ENCODE measurements around the gene ABHD6. TPM values are rescaled to one million over a fixed set of nuclear protein-coding genes. Genes with fewer than 3 reads are reported as not detected.
A peak's percentile ranks its signal among the peaks of the same experiment; 100 is the strongest.

The ABHD6 gene
- total RNA-seq, 1 donor from 2014 or later: 48.7 TPM

DNA sequence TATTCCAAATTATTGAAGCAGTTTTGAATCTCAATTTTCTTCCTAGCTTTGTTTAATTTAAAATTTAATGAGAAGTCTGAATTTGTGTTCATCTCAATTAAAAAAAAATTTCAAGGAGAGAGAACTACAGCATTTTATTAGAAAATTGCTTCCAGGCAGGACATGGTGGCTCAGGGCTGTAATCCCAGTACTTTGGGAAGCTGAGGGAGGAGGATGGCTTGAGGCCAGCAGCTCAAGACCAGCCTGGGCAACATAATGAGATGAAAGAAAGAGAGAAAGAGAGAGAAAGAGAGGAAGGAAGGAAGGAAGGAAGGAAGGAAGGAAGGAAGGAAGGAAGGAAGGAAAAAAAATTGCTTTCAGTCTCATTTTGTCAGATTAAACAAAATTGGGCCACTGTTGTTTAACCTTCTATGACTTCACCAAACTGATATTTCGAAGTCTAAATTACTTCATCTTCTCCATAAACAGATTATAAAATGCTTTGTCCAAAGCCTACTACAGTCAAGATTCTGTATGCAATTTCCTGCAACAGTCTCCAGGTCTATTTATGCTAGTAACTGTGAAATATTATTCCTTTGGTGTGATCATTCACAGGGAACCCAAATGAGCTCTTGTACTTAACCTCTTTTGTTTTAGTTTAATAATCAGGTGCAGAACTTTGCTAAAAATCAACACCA is 6.6 kb upstream of the ABHD6 start:
- Mint-ChIP-seq H3K4me1 (peaks cover 57% of the 10 kb centered on the region), H3K27ac (peak overlapping the region; percentile 81), H3K36me3 (ENCODE audit: low read depth) (no peaks in the 10 kb centered on the region), H3K9me3 (no peaks in the 10 kb centered on the region), H3K27me3 (no peaks in the 10 kb centered on the region), H3K4me3 (no peak overlapping the region)
- ATAC-seq (ENCODE audit: low read depth) (no peak), DNase-seq (no peak)
- ChIA-PET POLR2A (interaction anchor here (0.6 to 4.3 kb wide), 7 partner anchors 12 to 163 kb away, joined by 4 to 58 read pairs (median 6); no protein-coding TSS in a partner anchor), CTCF (interaction anchor here (0.6 to 5.3 kb wide), 5 partner anchors 13 to 1016 kb away, joined by 3 to 51 read pairs (median 3); partner anchors contain the start of genes HTD2 and RPP14)
- intact Hi-C loops (cut with micrococcal nuclease): no loop called here
- TF ChIP-seq, protein P1, sequence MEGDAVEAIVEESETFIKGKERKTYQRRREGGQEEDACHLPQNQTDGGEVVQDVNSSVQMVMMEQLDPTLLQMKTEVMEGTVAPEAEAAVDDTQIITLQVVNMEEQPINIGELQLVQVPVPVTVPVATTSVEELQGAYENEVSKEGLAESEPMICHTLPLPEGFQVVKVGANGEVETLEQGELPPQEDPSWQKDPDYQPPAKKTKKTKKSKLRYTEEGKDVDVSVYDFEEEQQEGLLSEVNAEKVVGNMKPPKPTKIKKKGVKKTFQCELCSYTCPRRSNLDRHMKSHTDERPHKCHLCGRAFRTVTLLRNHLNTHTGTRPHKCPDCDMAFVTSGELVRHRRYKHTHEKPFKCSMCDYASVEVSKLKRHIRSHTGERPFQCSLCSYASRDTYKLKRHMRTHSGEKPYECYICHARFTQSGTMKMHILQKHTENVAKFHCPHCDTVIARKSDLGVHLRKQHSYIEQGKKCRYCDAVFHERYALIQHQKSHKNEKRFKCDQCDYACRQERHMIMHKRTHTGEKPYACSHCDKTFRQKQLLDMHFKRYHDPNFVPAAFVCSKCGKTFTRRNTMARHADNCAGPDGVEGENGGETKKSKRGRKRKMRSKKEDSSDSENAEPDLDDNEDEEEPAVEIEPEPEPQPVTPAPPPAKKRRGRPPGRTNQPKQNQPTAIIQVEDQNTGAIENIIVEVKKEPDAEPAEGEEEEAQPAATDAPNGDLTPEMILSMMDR (IDR thresholded peaks at IDR 0.05): no peak

DNA sequence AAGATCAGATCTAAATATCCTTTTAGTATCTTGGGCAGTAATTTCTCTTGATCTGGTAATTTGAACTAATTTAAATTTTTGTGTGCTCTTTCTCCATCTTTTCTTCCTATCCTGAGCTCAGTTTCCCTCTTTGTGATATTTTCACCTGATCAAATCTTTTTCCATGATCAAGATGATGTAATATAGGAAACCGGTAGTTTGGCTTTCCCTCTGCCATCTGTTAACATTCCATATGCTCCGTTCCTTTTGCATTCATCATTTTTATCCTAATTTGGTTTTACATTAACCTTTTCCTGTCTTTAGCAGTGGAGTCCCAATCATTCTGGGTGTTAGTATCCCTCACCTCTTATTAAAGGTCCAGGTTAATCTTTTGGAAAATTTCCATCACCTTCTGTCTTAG is 5.9 kb upstream of the ABHD6 start:
- Mint-ChIP-seq H3K9me3 (no peaks in the 10 kb centered on the region), H3K4me3 (no peak overlapping the region), H3K27ac (peak overlapping the region; percentile 90), H3K27me3 (no peaks in the 10 kb centered on the region), H3K36me3 (ENCODE audit: low read depth) (no peaks in the 10 kb centered on the region), H3K4me1 (peaks cover 63% of the 10 kb centered on the region)
- DNase-seq (no peak), ATAC-seq (ENCODE audit: low read depth) (no peak)
- TF ChIP-seq, protein P1 (IDR thresholded peaks at IDR 0.05): no peak
- intact Hi-C loops (cut with micrococcal nuclease): loop anchor here (1.0 to 2.0 kb wide), 4 partner anchors 14 to 119 kb away; no protein-coding TSS in a partner anchor
- ChIA-PET CTCF (interaction anchor here (1.0 to 5.3 kb wide), 3 partner anchors 9 to 35 kb away, joined by 3 to 51 read pairs (median 3); no protein-coding TSS in a partner anchor), POLR2A (interaction anchor here (3.8 to 4.3 kb wide), 2 partner anchors 35 to 74 kb away, joined by 26 to 58 read pairs; partner anchors contain the start of genes HTD2 and RPP14)

DNA sequence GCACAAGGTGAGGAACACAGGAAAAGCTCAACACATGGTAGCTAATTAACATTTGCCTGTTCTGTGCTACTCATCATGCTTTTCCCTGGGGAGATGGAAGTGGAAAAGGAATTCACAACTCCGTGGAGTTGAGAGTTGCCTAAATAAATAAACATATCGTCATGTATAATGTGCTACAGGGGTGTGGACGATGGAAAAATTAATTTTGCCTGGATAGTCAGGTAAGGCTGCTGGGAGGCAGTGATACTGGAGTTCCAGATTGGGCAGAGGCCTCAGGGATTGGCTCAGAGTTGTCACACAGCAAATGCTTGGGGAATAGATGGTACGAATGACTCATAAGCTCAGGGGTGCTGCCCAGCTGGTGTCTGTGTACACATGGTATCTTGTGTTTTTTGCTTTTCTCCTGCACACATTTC is 3.1 kb upstream of the ABHD6 start:
- ATAC-seq (ENCODE audit: low read depth): peak; percentile 28
- intact Hi-C loops (cut with micrococcal nuclease): loop anchor here (1.0 kb wide), 1 partner anchor 186 kb away; no protein-coding TSS in a partner anchor
- peaks cover 2% of the 10 kb centered on the region for H3K36me3 Mint-ChIP-seq (ENCODE audit: low read depth)
- TF ChIP-seq, protein P1 (IDR thresholded peaks at IDR 0.05): no peak
- no peaks in the 10 kb centered on the region for H3K27me3 Mint-ChIP-seq
- ChIA-PET POLR2A (interaction anchor here (0.5 to 3.8 kb wide), 10 partner anchors 17 to 115 kb away, joined by 3 to 40 read pairs (median 4); partner anchors contain the start of genes HTD2 and RPP14), CTCF (interaction anchor here (1.8 to 5.3 kb wide), 5 partner anchors 17 to 72 kb away, joined by 6 to 51 read pairs (median 8); partner anchors contain the start of genes HTD2 and RPP14)
- peak overlapping the region; percentile 90 for H3K27ac Mint-ChIP-seq
- H3K4me1 Mint-ChIP-seq: peaks cover 79% of the 10 kb centered on the region
- no peak for DNase-seq
- peak overlapping the region; percentile 75 for H3K4me3 Mint-ChIP-seq
- H3K9me3 Mint-ChIP-seq: no peaks in the 10 kb centered on the region

DNA sequence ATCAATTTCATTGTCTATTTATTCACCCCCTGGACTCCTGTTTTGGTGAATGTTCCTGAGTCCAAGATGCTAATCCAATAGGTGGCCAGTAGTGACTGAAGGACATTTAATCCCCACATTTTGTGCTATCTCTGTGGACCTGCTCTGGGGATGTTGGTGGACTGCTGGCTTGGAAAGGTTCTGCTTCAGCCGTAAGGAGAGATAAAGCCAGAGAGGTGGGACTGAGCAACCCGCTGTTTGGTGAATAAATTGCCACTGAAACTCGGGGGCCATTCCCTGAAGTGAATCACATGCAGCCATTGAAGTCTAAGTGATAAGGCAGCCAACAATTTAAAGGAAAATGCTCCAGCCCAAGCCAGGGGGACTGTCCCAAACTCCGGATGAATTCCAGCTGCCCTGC is 1.6 kb upstream of the ABHD6 start:
- Mint-ChIP-seq H3K9me3 (no peaks in the 10 kb centered on the region), H3K27ac (peak overlapping the region; percentile 90), H3K27me3 (no peaks in the 10 kb centered on the region), H3K4me1 (peaks cover 75% of the 10 kb centered on the region), H3K36me3 (ENCODE audit: low read depth) (peaks cover 3% of the 10 kb centered on the region), H3K4me3 (peak overlapping the region; percentile 91)
- DNase-seq (no peak), ATAC-seq (ENCODE audit: low read depth) (no peak)
- TF ChIP-seq, protein P1 (IDR thresholded peaks at IDR 0.05): no peak
- POLR2A ChIA-PET: interaction anchor here (0.6 to 2.2 kb wide), 4 partner anchors 21 to 39 kb away, joined by 3 to 15 read pairs (median 4); no protein-coding TSS in a partner anchor
- CTCF ChIA-PET: interaction anchor here (4.0 to 4.8 kb wide), 2 partner anchors 47 kb away, joined by 25 to 30 read pairs; no protein-coding TSS in a partner anchor
- intact Hi-C loops (cut with micrococcal nuclease): loop anchor here (2.0 to 5.0 kb wide), 4 partner anchors 36 to 297 kb away; partner anchors contain the start of genes FLNB and PDHB
